H1 (cell line): Measurements from ENCODE around the gene TIMM22. TPM values are rescaled to one million over a fixed set of nuclear protein-coding genes. Genes with fewer than 3 reads are reported as not detected.

ENCODE experiments used
- CTCF ChIA-PET: fragments of 300-600 bp; sonication (Branson Sonifier 250); formaldehyde crosslinking; loops from one replicate; lab custom pipeline; 2021; ENCODE audit not compliant: partially characterized antibody; lab: Charles Lee
- POLR2A ChIA-PET: fragments of 300-600 bp; sonication (Branson Sonifier 250); formaldehyde crosslinking; loops from one replicate; lab custom pipeline; 2021; ENCODE audit warnings: inconsistent platforms; ENCODE audit not compliant: partially characterized antibody; lab: Charles Lee
- DNase-seq, 2 experiments: peaks; one replicate each; pipeline versions ENCODE4 v3.0.0 to v3.0.0-alpha.2; 2010 to 2022; ENCODE audit warnings: low spot score in 2 of 2, low read depth in 1 of 2, mixed read lengths in 1 of 2
- FAIRE-seq: peaks from 2 replicates; lab custom pipeline; 2011; peaks lifted over from hg19 to GRCh38; lab: Jason Lieb, UNC
- H2AFZ ChIP-seq: 2 replicates; pipeline ENCODE4 v1.8.1; 2012; ENCODE audit warnings: low read length, inconsistent platforms
- H2AK5ac ChIP-seq: 2 replicates; pipeline ENCODE4 v1.6.1; 2013; ENCODE audit warnings: low read depth, low read length
- H2BK120ac ChIP-seq: replicated peaks from 2 replicates; pipeline ENCODE3; 2013; ENCODE audit warnings: low read depth, low read length, inconsistent platforms
- H2BK12ac ChIP-seq: 2 replicates; pipeline ENCODE4 v1.6.1; 2013; ENCODE audit warnings: low read depth, low read length
- H2BK15ac ChIP-seq: 2 replicates; pipeline ENCODE4 v1.6.1; 2013; ENCODE audit warnings: low read length
- H2BK20ac ChIP-seq: 2 replicates; pipeline ENCODE4 v1.6.1; 2013; ENCODE audit warnings: low read length
- H2BK5ac ChIP-seq: 2 replicates; pipeline ENCODE4 v1.6.1; 2013; ENCODE audit warnings: low read depth, low read length
- H3K14ac ChIP-seq: 2 replicates; pipeline ENCODE4 v1.6.1; 2013; ENCODE audit warnings: inconsistent platforms; ENCODE audit not compliant: insufficient read length
- H3K18ac ChIP-seq: 2 replicates; pipeline ENCODE4 v1.6.1; 2013; ENCODE audit warnings: low read length; ENCODE audit errors: extremely low read depth
- H3K23ac ChIP-seq: 2 replicates; pipeline ENCODE4 v1.6.1; 2013; ENCODE audit warnings: inconsistent platforms; ENCODE audit not compliant: insufficient read length
- H3K23me2 ChIP-seq: 2 replicates; pipeline ENCODE4 v1.6.1; 2013; ENCODE audit warnings: low read depth, low read length
- H3K27ac ChIP-seq: 2 replicates; pipeline ENCODE4 v1.6.1; 2011; ENCODE audit warnings: low read depth, low read length, inconsistent platforms
- H3K27me3 ChIP-seq, 4 experiments: replicated peaks in 1 of 4; 1 replicate in 1 of 4; 2 replicates in 3 of 4; pipeline versions ENCODE4 v1.6.1 to v1.8.1; 2011 to 2013; ENCODE audit warnings: low read length in 3 of 4, mild to moderate bottlenecking in 3 of 4, inconsistent platforms in 2 of 4, mixed read lengths in 2 of 4, moderate library complexity in 1 of 4; ENCODE audit not compliant: control insufficient read depth in 3 of 4, insufficient read depth in 3 of 4; ENCODE audit errors: extremely low read depth in 1 of 4
- H3K36me3 ChIP-seq, 4 experiments: 2 replicates each; pipeline versions ENCODE4 v1.6.1 to v1.8.1; 2011 to 2013; ENCODE audit warnings: mild to moderate bottlenecking in 4 of 4, low read length in 3 of 4, moderate library complexity in 2 of 4, control low read depth in 1 of 4, inconsistent platforms in 1 of 4; ENCODE audit not compliant: insufficient read depth in 4 of 4, control insufficient read depth in 2 of 4
- H3K4ac ChIP-seq: replicated peaks from 2 replicates; pipeline ENCODE3; 2013; ENCODE audit warnings: low read length, low read depth, mixed read lengths, inconsistent platforms; ENCODE audit not compliant: insufficient read length
- H3K4me1 ChIP-seq, 4 experiments: replicated peaks in 1 of 4; 1 replicate in 1 of 4; 2 replicates in 3 of 4; pipeline versions ENCODE4 v1.6.1 to v1.8.1; 2011 to 2013; ENCODE audit warnings: low read length in 3 of 4, inconsistent platforms in 2 of 4, mixed read lengths in 1 of 4; ENCODE audit not compliant: insufficient read depth in 4 of 4, control insufficient read depth in 3 of 4
- H3K4me2 ChIP-seq, 2 experiments: 2 replicates each; pipeline versions ENCODE4 v1.6.1 to v1.8.1; 2011 to 2013; ENCODE audit warnings: low read depth in 2 of 2, low read length in 2 of 2, control low read depth in 1 of 2, inconsistent platforms in 1 of 2, mild to moderate bottlenecking in 1 of 2; ENCODE audit not compliant: insufficient read depth in 1 of 2
- H3K4me3 ChIP-seq, 4 experiments: fragments of 200-600, 300-600 bp in 1 of 4; sonication (generic), shearing (Covaris generic), sonication (Bioruptor Twin) in 1 of 4; 2 replicates each; pipeline versions ENCODE4 v1.5.1 to v1.8.1; 2011 to 2016; ENCODE audit warnings: low read length in 4 of 4, low read depth in 3 of 4, control low read depth in 2 of 4, inconsistent platforms in 2 of 4, mild to moderate bottlenecking in 2 of 4, mixed read lengths in 1 of 4, moderate library complexity in 1 of 4; ENCODE audit not compliant: insufficient read depth in 2 of 4; ENCODE audit errors: extremely low read depth in 1 of 4
- H3K56ac ChIP-seq: replicated peaks from 2 replicates; pipeline ENCODE3; 2013; ENCODE audit warnings: low read depth, mild to moderate bottlenecking, mixed read lengths, low read length, inconsistent platforms; ENCODE audit not compliant: insufficient read length
- H3K79me1 ChIP-seq: 2 replicates; pipeline ENCODE4 v1.6.1; 2013; ENCODE audit warnings: low read depth, low read length, control low read depth
- H3K79me2 ChIP-seq, 2 experiments: 2 replicates each; pipeline versions ENCODE4 v1.6.1 to v1.8.1; 2012 to 2013; ENCODE audit warnings: low read length in 2 of 2, mild to moderate bottlenecking in 2 of 2, inconsistent platforms in 1 of 2; ENCODE audit not compliant: insufficient read depth in 2 of 2, control insufficient read depth in 1 of 2
- H3K9ac ChIP-seq, 4 experiments: replicated peaks in 1 of 4; 1 replicate in 1 of 4; 2 replicates in 3 of 4; pipeline versions ENCODE4 v1.6.1 to v1.8.1; 2011 to 2013; ENCODE audit warnings: low read depth in 3 of 4, low read length in 3 of 4, control low read depth in 2 of 4, mild to moderate bottlenecking in 2 of 4, moderate library complexity in 2 of 4, inconsistent platforms in 1 of 4; ENCODE audit errors: extremely low read depth in 1 of 4
- H3K9me3 ChIP-seq, 2 experiments: 2 replicates each; pipeline versions ENCODE4 v1.6.1 to v1.8.1; 2012 to 2013; ENCODE audit warnings: mild to moderate bottlenecking in 2 of 2, moderate library complexity in 2 of 2, control low read depth in 1 of 2, inconsistent platforms in 1 of 2, low read depth in 1 of 2, low read length in 1 of 2, mixed read lengths in 1 of 2; ENCODE audit not compliant: insufficient read depth in 2 of 2
- H4K20me1 ChIP-seq, 2 experiments: replicated peaks in 1 of 2; 2 replicates each; pipeline versions ENCODE3 to v1.8.1; 2011 to 2013; ENCODE audit warnings: inconsistent platforms in 2 of 2, low read length in 2 of 2, mild to moderate bottlenecking in 1 of 2; ENCODE audit not compliant: insufficient read depth in 2 of 2, control insufficient read depth in 1 of 2
- H4K5ac ChIP-seq: 2 replicates; pipeline ENCODE4 v1.6.1; 2013; ENCODE audit warnings: low read length, low read depth, mixed read lengths, inconsistent platforms; ENCODE audit not compliant: insufficient read length
- H4K8ac ChIP-seq: 2 replicates; pipeline ENCODE4 v1.8.0; 2013; ENCODE audit warnings: mild to moderate bottlenecking, moderate library complexity, low read length, inconsistent platforms; ENCODE audit not compliant: insufficient read depth; ENCODE audit errors: extremely low read depth
- H4K91ac ChIP-seq: replicated peaks from 2 replicates; pipeline ENCODE3; 2013; ENCODE audit warnings: low read length, mixed read lengths, inconsistent platforms; ENCODE audit not compliant: insufficient read length
- BRCA1 ChIP-seq: IDR thresholded peaks from 2 replicates; pipeline ENCODE4 v1.6.1; 2012; ENCODE audit warnings: low read depth, low read length, improper control_type of control experiment
- CBX5 ChIP-seq: fragments of 300-800, 300-1000 bp; sonication (generic); IDR thresholded peaks from 2 replicates; pipeline ENCODE4 v1.7.1; 2016; ENCODE audit warnings: antibody characterized with exemption, low read length, low read depth
- CREB1 ChIP-seq: IDR thresholded peaks from 2 replicates; pipeline ENCODE4 v1.6.1; 2012; ENCODE audit warnings: inconsistent platforms
- EP300 ChIP-seq, 2 experiments: IDR thresholded peaks; 1 replicate in 1 of 2; 2 replicates in 1 of 2; pipeline ENCODE4 v1.6.1; 2011 to 2012; ENCODE audit warnings: low read depth in 2 of 2, low read length in 2 of 2, mild to moderate bottlenecking in 2 of 2, borderline replicate concordance in 1 of 2, inconsistent platforms in 1 of 2, moderate library complexity in 1 of 2
- FOSL1 ChIP-seq: IDR thresholded peaks from 2 replicates; pipeline ENCODE4 v1.6.1; 2011; ENCODE audit warnings: mild to moderate bottlenecking, low read depth, low read length, moderate library complexity; ENCODE audit not compliant: insufficient read depth
- GTF2F1 ChIP-seq: IDR thresholded peaks from 2 replicates; pipeline ENCODE4 v1.6.1; 2012; ENCODE audit warnings: low read depth, low read length, improper control_type of control experiment, borderline replicate concordance
- NANOG ChIP-seq: IDR thresholded peaks from 2 replicates; pipeline ENCODE4 v1.6.1; 2011; ENCODE audit warnings: low read length, low read depth, mild to moderate bottlenecking, inconsistent platforms; ENCODE audit not compliant: insufficient read depth, poor library complexity, severe bottlenecking
- RFX5 ChIP-seq: IDR thresholded peaks from 2 replicates; pipeline ENCODE4 v1.6.1; 2011; ENCODE audit warnings: low read depth, low read length, improper control_type of control experiment, borderline replicate concordance
- SIN3A ChIP-seq, 2 experiments: IDR thresholded peaks in 1 of 2; conservative IDR thresholded peaks in 1 of 2; 2 replicates each; pipeline ENCODE4 v1.6.1; 2011 to 2012; ENCODE audit warnings: low read length in 2 of 2, improper control_type of control experiment in 1 of 2, low read depth in 1 of 2, mild to moderate bottlenecking in 1 of 2
- SIRT6 ChIP-seq: IDR thresholded peaks from one replicate; pipeline ENCODE4 v1.7.1; 2012; ENCODE audit warnings: low read length, inconsistent platforms
- WGBS, 2 experiments: shearing (Covaris generic) in 1 of 2; methylation state at CpG; one replicate each; pipeline versions ENCODE4 v1.1.6 to v1.1.7; 2013 to 2015; ENCODE audit warnings: low lambda C conversion rate in 2 of 2, mixed read lengths in 2 of 2, inconsistent platforms in 1 of 2, low coverage in 1 of 2, missing lambda C conversion rate in 1 of 2; ENCODE audit not compliant: insufficient replicate concordance in 2 of 2, insufficient coverage in 1 of 2, insufficient read length in 1 of 2; ENCODE audit errors: extremely low coverage in 1 of 2, missing lambda C conversion rate in 1 of 2; 5-methylcytosine and 5-hydroxymethylcytosine counted together
- polyA plus RNA-seq, 7 experiments: library from polyadenylated mRNA; depleted of rRNA in 3 of 7; stranded (reverse) in 5 of 7; unstranded in 2 of 7; fragments of >200 nt in 5 of 7; fragments of 200-250 nt in 2 of 7; gene quantifications; 1 replicate in 5 of 7; 2 replicates in 1 of 7; 4 replicates in 1 of 7; pipeline versions ENCODE4 v1.2.1 to v1.2.3, GENCODE V29; 2011 to 2013; ENCODE audit warnings: missing spikeins in 2 of 7, mixed read lengths in 2 of 7
- total RNA-seq: library from RNA; stranded (reverse); fragmentation: NEBNext Ultra II Directional; extraction: Animal tissue kit (Norgen Biotek cat#: 25700); gene quantifications from 2 replicates; pipeline ENCODE4 v1.2.1, GENCODE V29; 2021

TIMM22 gene
- total and polyA plus RNA-seq, 2 of the 8 experiments (the other 6 are each of a cell fraction or from before 2014, with no cell fraction given), result 13.8 to 17.4 TPM

DNA sequence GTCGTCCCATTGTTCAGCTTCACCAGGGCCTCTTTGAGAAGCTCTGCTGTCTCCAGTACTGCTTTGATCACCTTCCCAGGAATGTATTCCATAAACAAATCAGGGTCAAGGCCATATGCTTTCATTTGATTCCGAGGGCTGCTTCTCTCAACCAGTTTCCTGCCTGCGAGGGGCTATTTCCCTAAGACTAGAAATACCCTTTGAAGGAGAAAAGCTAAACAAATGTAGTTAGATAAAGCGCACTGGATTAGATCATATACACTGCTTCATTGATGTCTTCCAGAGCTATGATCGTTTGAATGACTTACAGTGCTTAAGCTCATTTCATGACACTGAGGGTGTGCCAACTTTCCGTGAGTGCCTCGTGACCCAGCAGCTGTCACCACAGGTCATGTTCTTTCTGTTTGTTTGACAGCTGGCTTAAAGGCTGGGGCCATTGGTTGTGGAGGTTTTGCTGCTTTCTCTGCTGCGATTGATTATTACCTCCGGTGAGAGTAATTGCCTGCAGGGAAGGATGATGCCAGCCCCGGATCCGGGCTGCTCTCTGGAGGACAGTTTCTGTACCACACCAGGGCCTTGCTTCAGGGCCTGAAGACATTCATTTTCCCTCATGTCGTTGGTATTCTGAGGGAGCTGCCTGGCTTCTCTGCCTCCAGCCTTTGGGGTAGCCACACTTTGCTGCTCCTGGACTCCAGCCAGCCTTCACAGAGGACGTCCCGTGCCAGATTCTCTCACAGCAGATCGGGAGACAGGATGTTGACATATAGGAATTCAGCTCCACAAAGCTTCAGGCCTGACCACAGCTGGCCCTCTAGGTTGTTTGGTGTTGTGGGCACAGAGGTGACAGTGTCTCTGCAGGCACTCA, 3.9 kb downstream of the TIMM22 start:
- H2BK15ac ChIP-seq, result no peak overlapping the region
- no peak overlapping the region for H2BK120ac ChIP-seq
- H2AK5ac ChIP-seq, result no peak overlapping the region
- no peaks in the 10 kb centered on the region; a peak in 1 of 7 replicates for H3K27me3 ChIP-seq
- H2BK12ac ChIP-seq, result no peak overlapping the region
- peaks cover 6 to 28% (median 17%) of the 10 kb centered on the region in 4 experiments for H3K36me3 ChIP-seq
- no peak overlapping the region for H3K56ac ChIP-seq
- no peak overlapping the region for H3K4me3 ChIP-seq
- H3K9ac ChIP-seq, result no peak overlapping the region
- H2BK20ac ChIP-seq, result no peak overlapping the region
- no peak overlapping the region for H3K23ac ChIP-seq
- peaks cover 2 to 4% of the 10 kb centered on the region in 2 experiments for H4K20me1 ChIP-seq
- H2AFZ ChIP-seq, result no peak overlapping the region
- H3K4me2 ChIP-seq, result no peak overlapping the region
- H4K8ac ChIP-seq, result no peak overlapping the region
- H3K14ac ChIP-seq, result no peak overlapping the region
- H4K91ac ChIP-seq, result no peak overlapping the region
- H3K79me2 ChIP-seq, result peaks cover 0 to 13% of the 10 kb centered on the region in 2 experiments; a peak in 2 of 4 replicates
- FAIRE-seq, result no peak
- no peak overlapping the region for H3K27ac ChIP-seq
- no peaks in the 10 kb centered on the region for H3K9me3 ChIP-seq
- no peaks in the 10 kb centered on the region for H3K23me2 ChIP-seq
- H3K4me1 ChIP-seq, result peaks cover 0 to 5% (median 1%) of the 10 kb centered on the region in 4 experiments; a peak in 5 of 7 replicates
- H4K5ac ChIP-seq, result no peak overlapping the region
- DNase-seq, result no peak
- H2BK5ac ChIP-seq, result no peak overlapping the region
- no peak overlapping the region for H3K18ac ChIP-seq
- WGBS, 2 experiments, result 95% methylated on average over 15 of the region's 15 CpGs; no CpG with 5 or more reads in 1 of the 2 experiments
- ChIA-PET CTCF (interaction anchor here (0.8 to 12.7 kb wide), 12 partner anchors 14 to 376 kb away, joined by 3 to 144 read pairs (median 4); partner anchors contain the start of gene NXN), POLR2A (interaction anchor here (0.7 to 1.3 kb wide), 7 partner anchors 19 to 246 kb away, joined by 3 read pairs; partner anchors contain the start of genes GLOD4 and MRM3)
- peaks cover 7% of the 10 kb centered on the region; the same call in 1 of the 2 replicates for H3K79me1 ChIP-seq
- no peak overlapping the region for H3K4ac ChIP-seq
- no peak for TF ChIP-seq CREB1
- no peak for TF ChIP-seq BRCA1
- no peak for TF ChIP-seq GTF2F1
- no peak for TF ChIP-seq CBX5
- no peak for TF ChIP-seq FOSL1
- TF ChIP-seq EP300 (IDR thresholded peaks at IDR 0.05; ENCODE audit: borderline replicate concordance in 1 of 2, low read depth in 2 of 2, low read length in 2 of 2), result no peak
- TF ChIP-seq RFX5, result no peak
- TF ChIP-seq NANOG, result no peak
- no peak for TF ChIP-seq SIN3A (conservative IDR thresholded peaks at IDR 0.05 in 1 of 2, IDR thresholded peaks at IDR 0.05 in 1 of 2; ENCODE audit: low read depth in 1 of 2, low read length in 2 of 2)
- TF ChIP-seq SIRT6, result no peak
